ENCODE data around the gene ACOT11.

DNA sequence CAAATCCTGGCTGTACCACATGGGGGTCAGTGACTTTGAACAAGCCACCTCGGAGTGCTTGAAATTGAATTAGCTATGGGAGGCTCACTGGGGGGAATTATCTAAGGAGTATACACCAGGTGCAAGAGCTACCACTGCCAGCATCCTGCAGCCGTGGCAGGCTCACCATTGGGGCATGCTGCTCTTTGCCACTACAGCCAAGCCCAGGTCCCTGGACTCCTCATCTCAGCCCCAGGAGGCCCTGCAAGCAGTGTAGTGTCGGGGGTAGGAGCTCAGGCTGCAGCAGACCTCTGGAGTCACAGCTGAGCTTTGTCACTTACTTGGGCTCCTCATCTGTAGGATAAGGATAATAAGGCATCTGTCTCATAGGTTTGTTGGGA lies 35.3 kb downstream of the ACOT11 start:
- TF ChIP-seq POLR2AphosphoS5 (IDR thresholded peaks at IDR 0.05; ENCODE audit: low read depth, low read length) = no peak
- no peak for TF ChIP-seq POLR2A (IDR thresholded peaks at IDR 0.05; ENCODE audit: low read depth, low read length)
- TF ChIP-seq PAX5 (IDR thresholded peaks at IDR 0.05; ENCODE audit: insufficient read depth, low read length, severe bottlenecking) = no peak
- no peak for TF ChIP-seq TAF1 (IDR thresholded peaks at IDR 0.05; ENCODE audit: low read depth, low read length)
